H9 (cell line): Measurements from ENCODE around the gene ST6GALNAC3. TPM values are rescaled to one million over a fixed set of nuclear protein-coding genes. Genes with fewer than 3 reads are reported as not detected.

ENCODE experiments used
- DNase-seq: peaks from one replicate; pipeline ENCODE4 v3.0.0-alpha.2; 2017
- H2AFZ ChIP-seq: one replicate; pipeline ENCODE4 v1.6.1; 2013; ENCODE audit warnings: mild to moderate bottlenecking, low read length, control low read depth, moderate library complexity
- H2AK5ac ChIP-seq: 2 replicates; pipeline ENCODE4 v1.6.1; 2013; ENCODE audit warnings: low read length, control low read depth, mixed read lengths; ENCODE audit not compliant: insufficient read length
- H2BK120ac ChIP-seq: one replicate; pipeline ENCODE4 v1.6.1; 2013; ENCODE audit warnings: low read depth, mild to moderate bottlenecking, low read length, control low read depth, inconsistent platforms; ENCODE audit not compliant: poor library complexity, severe bottlenecking
- H2BK12ac ChIP-seq: 2 replicates; pipeline ENCODE4 v1.6.1; 2013; ENCODE audit warnings: low read length, control low read depth, mixed read lengths, low read depth; ENCODE audit not compliant: insufficient read length
- H2BK15ac ChIP-seq: 2 replicates; pipeline ENCODE4 v1.6.1; 2013; ENCODE audit warnings: low read depth, low read length, control low read depth
- H2BK20ac ChIP-seq: one replicate; pipeline ENCODE4 v1.6.1; 2013; ENCODE audit warnings: low read depth, mild to moderate bottlenecking, low read length, control low read depth, inconsistent platforms; ENCODE audit not compliant: poor library complexity, severe bottlenecking
- H2BK5ac ChIP-seq: 2 replicates; pipeline ENCODE4 v1.6.1; 2013; ENCODE audit warnings: low read length, control low read depth, mixed read lengths; ENCODE audit not compliant: insufficient read length
- H3K14ac ChIP-seq: 2 replicates; pipeline ENCODE4 v1.6.1; 2013; ENCODE audit warnings: low read length, control low read depth; ENCODE audit not compliant: insufficient read depth
- H3K18ac ChIP-seq: 2 replicates; pipeline ENCODE4 v1.6.1; 2013; ENCODE audit warnings: low read depth, mild to moderate bottlenecking, mixed read lengths, low read length, control low read depth; ENCODE audit not compliant: insufficient read length
- H3K23ac ChIP-seq: 2 replicates; pipeline ENCODE4 v1.6.1; 2013; ENCODE audit warnings: low read length, control low read depth, mixed read lengths, low read depth; ENCODE audit not compliant: insufficient read length
- H3K23me2 ChIP-seq: 2 replicates; pipeline ENCODE4 v1.6.1; 2013; ENCODE audit warnings: low read depth, mild to moderate bottlenecking, mixed read lengths, low read length, control low read depth; ENCODE audit not compliant: insufficient read length, poor library complexity, severe bottlenecking
- H3K27ac ChIP-seq: 2 replicates; pipeline ENCODE4 v1.5.1; 2013; ENCODE audit warnings: low read length, control low read depth, mixed read lengths, low read depth; ENCODE audit not compliant: insufficient read length
- H3K27me3 ChIP-seq: 2 replicates; pipeline ENCODE4 v1.6.1; 2013; ENCODE audit warnings: low read length, control low read depth, inconsistent platforms; ENCODE audit not compliant: insufficient read depth
- H3K4ac ChIP-seq: 2 replicates; pipeline ENCODE4 v1.6.1; 2013; ENCODE audit warnings: low read depth, mild to moderate bottlenecking, control low read depth, inconsistent platforms, low read length, moderate library complexity
- H3K4me1 ChIP-seq: 2 replicates; pipeline ENCODE4 v1.6.1; 2013; ENCODE audit warnings: low read length, control low read depth, inconsistent platforms; ENCODE audit not compliant: insufficient read depth
- H3K4me2 ChIP-seq: 2 replicates; pipeline ENCODE4 v1.6.1; 2013; ENCODE audit warnings: low read length, control low read depth, mixed read lengths; ENCODE audit not compliant: insufficient read length, insufficient read depth
- H3K56ac ChIP-seq: 2 replicates; pipeline ENCODE4 v1.6.1; 2013; ENCODE audit warnings: low read depth, mild to moderate bottlenecking, mixed read lengths, low read length, control low read depth; ENCODE audit not compliant: insufficient read length
- H3K79me1 ChIP-seq: 2 replicates; pipeline ENCODE4 v1.6.1; 2013; ENCODE audit warnings: low read depth, mild to moderate bottlenecking, moderate library complexity, low read length, control low read depth, inconsistent platforms; ENCODE audit not compliant: insufficient read depth, poor library complexity, severe bottlenecking
- H3K79me2 ChIP-seq: 2 replicates; pipeline ENCODE4 v1.6.1; 2013; ENCODE audit warnings: low read length, control low read depth, inconsistent platforms; ENCODE audit not compliant: insufficient read depth
- H3K9ac ChIP-seq: 2 replicates; pipeline ENCODE4 v1.6.1; 2013; ENCODE audit warnings: low read length, control low read depth, mixed read lengths; ENCODE audit not compliant: insufficient read length; ENCODE audit errors: extremely low read depth
- H3K9me3 ChIP-seq: one replicate; pipeline ENCODE4 v1.6.1; 2013; ENCODE audit warnings: low read depth, low read length, inconsistent platforms; ENCODE audit not compliant: control insufficient read depth
- H3T11ph ChIP-seq: one replicate; pipeline ENCODE4 v1.6.1; 2013; ENCODE audit warnings: mild to moderate bottlenecking, low read length, control low read depth, inconsistent platforms
- H4K20me1 ChIP-seq: one replicate; pipeline ENCODE4 v1.6.1; 2013; ENCODE audit not compliant: control insufficient read depth, insufficient read length, insufficient read depth
- H4K5ac ChIP-seq: 2 replicates; pipeline ENCODE4 v1.6.1; 2013; ENCODE audit warnings: low read depth, mild to moderate bottlenecking, mixed read lengths, low read length, control low read depth; ENCODE audit not compliant: insufficient read length
- H4K8ac ChIP-seq: replicated peaks from 2 replicates; pipeline ENCODE4 v1.6.1; 2013; ENCODE audit warnings: low read length, control low read depth, mixed read lengths, low read depth; ENCODE audit not compliant: insufficient read length
- H4K91ac ChIP-seq: 2 replicates; pipeline ENCODE4 v1.6.1; 2013; ENCODE audit warnings: low read depth, mild to moderate bottlenecking, moderate library complexity, mixed read lengths, low read length, control low read depth; ENCODE audit not compliant: insufficient read length
- H3K27ac Mint-ChIP-seq, 3 experiments: 2 replicates in 2 of 3; 3 replicates in 1 of 3; pipeline ENCODE4 v1.8.0; 2020 to 2021; ENCODE audit warnings: mixed read lengths in 3 of 3, mild to moderate bottlenecking in 1 of 3, moderate library complexity in 1 of 3
- H3K27me3 Mint-ChIP-seq: 2 replicates; pipeline ENCODE4 v1.8.0; 2021; ENCODE audit warnings: low read depth, mild to moderate bottlenecking, moderate library complexity, mixed read lengths
- H3K36me3 Mint-ChIP-seq, 3 experiments: 2 replicates in 2 of 3; 3 replicates in 1 of 3; pipeline ENCODE4 v1.8.0; 2020 to 2021; ENCODE audit warnings: low read depth in 3 of 3, mixed read lengths in 3 of 3; ENCODE audit not compliant: insufficient read depth in 1 of 3
- H3K4me1 Mint-ChIP-seq, 2 experiments: 2 replicates each; pipeline ENCODE4 v1.8.0; 2020; ENCODE audit warnings: mixed read lengths in 2 of 2
- H3K4me3 Mint-ChIP-seq, 2 experiments: 2 replicates in 1 of 2; 3 replicates in 1 of 2; pipeline ENCODE4 v1.8.0; 2020 to 2021; ENCODE audit warnings: mild to moderate bottlenecking in 2 of 2, mixed read lengths in 2 of 2, moderate library complexity in 1 of 2
- H3K9me3 Mint-ChIP-seq, 2 experiments: 2 replicates in 1 of 2; 3 replicates in 1 of 2; pipeline ENCODE4 v1.8.0; 2020; ENCODE audit warnings: mild to moderate bottlenecking in 2 of 2, mixed read lengths in 2 of 2, moderate library complexity in 1 of 2
- WGBS: extraction: QIAGEN DNeasy Blood & Tissue Kit; methylation state at CpG from one replicate; pipeline ENCODE4 v1.1.7; 2013; ENCODE audit warnings: missing lambda C conversion rate, low lambda C conversion rate, mixed read lengths; ENCODE audit not compliant: insufficient read length; ENCODE audit errors: extremely low coverage; 5-methylcytosine and 5-hydroxymethylcytosine counted together
- total RNA-seq: library from RNA; stranded (reverse); gene quantifications from 2 replicates; pipeline ENCODE4 v1.2.1, GENCODE V29; 2021
- TF ChIP-seq, protein P1 (sequence below): fragments of 200-600 bp; sonication (generic); conservative IDR thresholded peaks from 3 replicates; pipeline ENCODE4 v1.8.0; 2021; ENCODE audit warnings: antibody characterized with exemption, mild to moderate bottlenecking

Gene ST6GALNAC3
- total RNA-seq, 1 experiment from 2014 or later: 11.2 TPM

DNA sequence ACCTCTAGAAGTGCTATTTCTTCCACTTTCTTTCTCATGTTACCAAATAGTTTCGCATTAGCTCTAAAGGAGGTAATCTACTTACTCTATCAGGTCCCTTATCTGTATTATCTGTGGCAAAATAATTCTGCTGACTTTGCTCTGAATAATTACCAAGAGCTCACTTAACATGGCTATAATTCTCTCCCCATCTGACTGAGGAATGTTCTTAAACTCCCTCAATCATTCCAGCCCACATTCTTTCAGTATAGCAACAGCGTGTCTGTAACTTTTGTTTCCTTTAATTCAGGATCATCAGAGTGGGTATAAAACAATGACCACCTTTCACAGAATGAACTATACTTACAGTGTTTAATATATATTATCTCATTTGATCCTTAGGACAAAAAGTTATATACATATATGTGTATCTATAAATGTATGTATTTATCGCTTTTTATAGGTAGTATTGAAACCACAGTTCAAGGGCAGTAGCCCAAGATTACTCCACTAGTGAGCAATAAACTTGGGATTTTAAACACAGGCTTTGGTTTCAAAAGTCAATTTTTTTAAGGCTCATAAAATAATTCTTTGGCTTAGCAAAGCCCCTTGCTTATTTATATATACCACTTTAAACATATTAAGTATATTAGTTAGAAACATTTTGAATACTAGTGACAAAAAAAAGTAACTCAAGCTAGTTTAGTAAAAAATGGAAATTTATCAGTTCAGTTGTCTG is 36.1 kb upstream of the ST6GALNAC3 start:
- Mint-ChIP-seq H3K4me3 (no peak overlapping the region), H3K27ac (no peak overlapping the region), H3K36me3 (no peaks in the 10 kb centered on the region), H3K27me3 (no peaks in the 10 kb centered on the region), H3K4me1 (peaks cover 34 to 42% of the 10 kb centered on the region in 2 experiments), H3K9me3 (no peaks in the 10 kb centered on the region)
- H4K91ac ChIP-seq: no peak overlapping the region
- H4K20me1 ChIP-seq: no peaks in the 10 kb centered on the region
- no peaks in the 10 kb centered on the region for H3K79me2 ChIP-seq
- no peak overlapping the region for H2BK120ac ChIP-seq
- no peak for DNase-seq
- no peak overlapping the region for H3K14ac ChIP-seq
- no peak overlapping the region for H4K5ac ChIP-seq
- H2BK5ac ChIP-seq: no peak overlapping the region
- H4K8ac ChIP-seq: no peak overlapping the region
- no peak overlapping the region for H3K18ac ChIP-seq
- no CpG with 5 or more reads among the region's 3 CpGs for WGBS
- peaks cover 10% of the 10 kb centered on the region for H3K4me1 ChIP-seq
- H2BK12ac ChIP-seq: no peak overlapping the region
- no peak overlapping the region for H3K27ac ChIP-seq
- no peak overlapping the region for H3K4me2 ChIP-seq
- H2BK15ac ChIP-seq: no peak overlapping the region
- H2BK20ac ChIP-seq: no peak overlapping the region
- H2AK5ac ChIP-seq: no peak overlapping the region
- no peak overlapping the region for H3K9ac ChIP-seq
- H3K23ac ChIP-seq: no peak overlapping the region
- H3K4ac ChIP-seq: no peak overlapping the region
- TF ChIP-seq, protein P1, sequence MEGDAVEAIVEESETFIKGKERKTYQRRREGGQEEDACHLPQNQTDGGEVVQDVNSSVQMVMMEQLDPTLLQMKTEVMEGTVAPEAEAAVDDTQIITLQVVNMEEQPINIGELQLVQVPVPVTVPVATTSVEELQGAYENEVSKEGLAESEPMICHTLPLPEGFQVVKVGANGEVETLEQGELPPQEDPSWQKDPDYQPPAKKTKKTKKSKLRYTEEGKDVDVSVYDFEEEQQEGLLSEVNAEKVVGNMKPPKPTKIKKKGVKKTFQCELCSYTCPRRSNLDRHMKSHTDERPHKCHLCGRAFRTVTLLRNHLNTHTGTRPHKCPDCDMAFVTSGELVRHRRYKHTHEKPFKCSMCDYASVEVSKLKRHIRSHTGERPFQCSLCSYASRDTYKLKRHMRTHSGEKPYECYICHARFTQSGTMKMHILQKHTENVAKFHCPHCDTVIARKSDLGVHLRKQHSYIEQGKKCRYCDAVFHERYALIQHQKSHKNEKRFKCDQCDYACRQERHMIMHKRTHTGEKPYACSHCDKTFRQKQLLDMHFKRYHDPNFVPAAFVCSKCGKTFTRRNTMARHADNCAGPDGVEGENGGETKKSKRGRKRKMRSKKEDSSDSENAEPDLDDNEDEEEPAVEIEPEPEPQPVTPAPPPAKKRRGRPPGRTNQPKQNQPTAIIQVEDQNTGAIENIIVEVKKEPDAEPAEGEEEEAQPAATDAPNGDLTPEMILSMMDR: no peak
- no peak overlapping the region for H2AFZ ChIP-seq
- H3K23me2 ChIP-seq: no peaks in the 10 kb centered on the region
- no peak overlapping the region for H3T11ph ChIP-seq
- no peaks in the 10 kb centered on the region for H3K9me3 ChIP-seq
- H3K56ac ChIP-seq: no peak overlapping the region
- H3K27me3 ChIP-seq: no peaks in the 10 kb centered on the region
- no peaks in the 10 kb centered on the region for H3K79me1 ChIP-seq
